ENCODE results near the gene BICD1.

Gene BICD1

DNA sequence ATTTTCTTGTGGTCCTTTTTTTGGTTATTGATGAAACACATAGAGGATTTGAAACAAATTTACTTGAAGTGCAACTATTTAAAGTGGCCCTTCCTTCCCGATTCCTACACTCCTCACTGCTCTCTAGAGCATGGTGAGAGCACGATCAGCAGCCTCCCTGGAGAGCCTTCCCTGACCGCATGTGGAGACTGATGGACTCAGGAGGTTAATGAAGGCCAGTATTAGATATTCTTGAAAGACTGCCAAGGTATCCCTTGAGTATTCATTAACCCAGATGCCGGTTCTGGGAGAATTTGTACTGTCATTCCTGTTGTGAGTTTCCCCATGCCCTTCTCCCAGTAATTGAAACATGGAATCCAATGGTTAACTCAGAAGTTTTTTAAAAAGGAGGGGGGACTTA, 189.9 kb downstream of the BICD1 start:
- TF ChIP-seq EZH2phosphoT487 (IDR thresholded peaks at IDR 0.05; ENCODE audit: borderline replicate concordance, low read length): no peak
- TF ChIP-seq, protein P1, sequence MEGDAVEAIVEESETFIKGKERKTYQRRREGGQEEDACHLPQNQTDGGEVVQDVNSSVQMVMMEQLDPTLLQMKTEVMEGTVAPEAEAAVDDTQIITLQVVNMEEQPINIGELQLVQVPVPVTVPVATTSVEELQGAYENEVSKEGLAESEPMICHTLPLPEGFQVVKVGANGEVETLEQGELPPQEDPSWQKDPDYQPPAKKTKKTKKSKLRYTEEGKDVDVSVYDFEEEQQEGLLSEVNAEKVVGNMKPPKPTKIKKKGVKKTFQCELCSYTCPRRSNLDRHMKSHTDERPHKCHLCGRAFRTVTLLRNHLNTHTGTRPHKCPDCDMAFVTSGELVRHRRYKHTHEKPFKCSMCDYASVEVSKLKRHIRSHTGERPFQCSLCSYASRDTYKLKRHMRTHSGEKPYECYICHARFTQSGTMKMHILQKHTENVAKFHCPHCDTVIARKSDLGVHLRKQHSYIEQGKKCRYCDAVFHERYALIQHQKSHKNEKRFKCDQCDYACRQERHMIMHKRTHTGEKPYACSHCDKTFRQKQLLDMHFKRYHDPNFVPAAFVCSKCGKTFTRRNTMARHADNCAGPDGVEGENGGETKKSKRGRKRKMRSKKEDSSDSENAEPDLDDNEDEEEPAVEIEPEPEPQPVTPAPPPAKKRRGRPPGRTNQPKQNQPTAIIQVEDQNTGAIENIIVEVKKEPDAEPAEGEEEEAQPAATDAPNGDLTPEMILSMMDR (IDR thresholded peaks at IDR 0.05; ENCODE audit: low read depth, low read length, poor library complexity, severe bottlenecking): no peak
- H3K36me3 ChIP-seq (ENCODE audit: control insufficient read depth, low read length): peaks cover 35% of the 10 kb centered on the region
- peaks cover 43% of the 10 kb centered on the region for H3K79me2 ChIP-seq (ENCODE audit: control insufficient read depth, low read length)
- H3K9me3 ChIP-seq (ENCODE audit: control insufficient read depth, insufficient read depth, low read length): no peaks in the 10 kb centered on the region
- H3K4me2 ChIP-seq (ENCODE audit: low read length): 0 out of 2 replicates have a peak overlapping the region, but pooled peaks have one; percentile 2
- H3K4me3 ChIP-seq (ENCODE audit: low read length): no peak overlapping the region
- H3K4me1 ChIP-seq (ENCODE audit: control insufficient read depth, low read length): peaks cover 70% of the 10 kb centered on the region
- H3K27ac ChIP-seq (ENCODE audit: low read depth, low read length): peak overlapping the region; percentile 56; the same call in 1 of the 2 replicates
- H3F3A ChIP-seq (ENCODE audit: control insufficient read depth, insufficient read depth): peaks cover 31% of the 10 kb centered on the region
- no peaks in the 10 kb centered on the region for H4K20me1 ChIP-seq (ENCODE audit: control insufficient read depth, insufficient read depth, low read depth, low read length)
- H3K9me2 ChIP-seq (replicated peaks; ENCODE audit: control insufficient read depth, low read length): no peaks in the 10 kb centered on the region
- H3K27me3 ChIP-seq (ENCODE audit: control insufficient read depth, low read length): no peaks in the 10 kb centered on the region

DNA sequence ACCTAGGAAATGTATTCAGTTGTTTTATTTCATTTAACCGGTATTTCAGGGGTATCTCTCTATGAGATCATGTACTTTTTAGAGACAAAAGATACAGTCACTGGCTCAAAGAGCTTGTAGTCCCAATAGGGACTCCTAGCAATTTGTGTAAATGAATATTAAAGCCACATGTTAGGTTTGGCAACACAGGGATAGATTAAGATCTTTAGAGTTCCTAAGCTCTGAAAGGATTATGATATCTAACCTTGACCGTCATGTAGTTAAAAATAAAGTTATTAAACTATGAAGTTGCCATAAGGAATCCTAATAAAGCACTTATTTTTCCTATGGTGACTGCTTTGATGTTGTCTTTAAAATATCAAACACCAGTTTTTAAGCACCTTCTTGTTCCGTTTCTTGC, 192.3 kb downstream of the BICD1 start:
- H3K4me2 ChIP-seq (ENCODE audit: low read length): peak overlapping the region; percentile 36
- H3K36me3 ChIP-seq (ENCODE audit: control insufficient read depth, low read length): peaks cover 46% of the 10 kb centered on the region
- H3K4me3 ChIP-seq (ENCODE audit: low read length): peak overlapping the region; percentile 18; the same call in 1 of the 2 replicates
- peaks cover 41% of the 10 kb centered on the region for H3K79me2 ChIP-seq (ENCODE audit: control insufficient read depth, low read length)
- H4K20me1 ChIP-seq (ENCODE audit: control insufficient read depth, insufficient read depth, low read depth, low read length): no peaks in the 10 kb centered on the region
- no peaks in the 10 kb centered on the region for H3K27me3 ChIP-seq (ENCODE audit: control insufficient read depth, low read length)
- H3K9me2 ChIP-seq (replicated peaks; ENCODE audit: control insufficient read depth, low read length): no peaks in the 10 kb centered on the region
- peaks cover 42% of the 10 kb centered on the region for H3F3A ChIP-seq (ENCODE audit: control insufficient read depth, insufficient read depth)
- H3K27ac ChIP-seq (ENCODE audit: low read depth, low read length): peak overlapping the region; percentile 91
- TF ChIP-seq EZH2phosphoT487 (IDR thresholded peaks at IDR 0.05; ENCODE audit: borderline replicate concordance, low read length): no peak
- TF ChIP-seq, protein P1 (IDR thresholded peaks at IDR 0.05; ENCODE audit: low read depth, low read length, poor library complexity, severe bottlenecking): no peak
- no peaks in the 10 kb centered on the region for H3K9me3 ChIP-seq (ENCODE audit: control insufficient read depth, insufficient read depth, low read length)
- peaks cover 77% of the 10 kb centered on the region for H3K4me1 ChIP-seq (ENCODE audit: control insufficient read depth, low read length)

DNA sequence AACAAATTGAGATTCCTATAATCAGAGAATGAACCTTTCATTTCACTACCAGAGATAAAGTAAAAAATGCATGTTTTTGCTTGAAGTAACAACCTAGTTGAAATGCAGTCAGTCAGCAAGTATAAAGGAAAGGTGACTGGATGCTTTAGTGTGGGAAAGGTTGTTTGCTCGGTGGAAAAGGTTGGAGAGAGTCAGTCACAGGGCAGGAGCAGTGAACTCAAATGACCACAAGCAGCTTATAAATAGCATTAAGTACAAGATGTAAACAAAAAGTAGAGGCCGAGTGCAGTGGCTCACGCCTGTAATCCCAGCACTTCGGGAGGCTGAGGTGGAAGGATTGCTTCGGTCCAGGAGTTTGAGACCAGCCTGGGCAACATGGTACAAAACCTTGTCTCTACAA, 194.6 kb downstream of the BICD1 start:
- H3K9me3 ChIP-seq (ENCODE audit: control insufficient read depth, insufficient read depth, low read length): no peaks in the 10 kb centered on the region
- H3K79me2 ChIP-seq (ENCODE audit: control insufficient read depth, low read length): peaks cover 52% of the 10 kb centered on the region
- peak overlapping the region; percentile 56 for H3K4me2 ChIP-seq (ENCODE audit: low read length)
- no peaks in the 10 kb centered on the region for H3K27me3 ChIP-seq (ENCODE audit: control insufficient read depth, low read length)
- peaks cover 46% of the 10 kb centered on the region for H3F3A ChIP-seq (ENCODE audit: control insufficient read depth, insufficient read depth)
- peak overlapping the region; percentile 91 for H3K27ac ChIP-seq (ENCODE audit: low read depth, low read length)
- no peaks in the 10 kb centered on the region for H3K9me2 ChIP-seq (replicated peaks; ENCODE audit: control insufficient read depth, low read length)
- TF ChIP-seq, protein P1 (IDR thresholded peaks at IDR 0.05; ENCODE audit: low read depth, low read length, poor library complexity, severe bottlenecking): no peak
- TF ChIP-seq EZH2phosphoT487 (IDR thresholded peaks at IDR 0.05; ENCODE audit: borderline replicate concordance, low read length): no peak
- H4K20me1 ChIP-seq (ENCODE audit: control insufficient read depth, insufficient read depth, low read depth, low read length): no peaks in the 10 kb centered on the region
- H3K4me1 ChIP-seq (ENCODE audit: control insufficient read depth, low read length): peaks cover 85% of the 10 kb centered on the region
- peaks cover 51% of the 10 kb centered on the region for H3K36me3 ChIP-seq (ENCODE audit: control insufficient read depth, low read length)
- peak overlapping the region; percentile 34 for H3K4me3 ChIP-seq (ENCODE audit: low read length)

All from DOHH2 (cell line).